GM19452 (cell line): ENCODE data around the gene ZNF618.

Source experiments
- ATAC-seq: cut with Tn5 transposase; IDR thresholded peaks from one replicate; pipeline ENCODE4 v1.9.1; 2021; ENCODE audit not compliant: unreplicated experiment

ZNF618 gene

DNA sequence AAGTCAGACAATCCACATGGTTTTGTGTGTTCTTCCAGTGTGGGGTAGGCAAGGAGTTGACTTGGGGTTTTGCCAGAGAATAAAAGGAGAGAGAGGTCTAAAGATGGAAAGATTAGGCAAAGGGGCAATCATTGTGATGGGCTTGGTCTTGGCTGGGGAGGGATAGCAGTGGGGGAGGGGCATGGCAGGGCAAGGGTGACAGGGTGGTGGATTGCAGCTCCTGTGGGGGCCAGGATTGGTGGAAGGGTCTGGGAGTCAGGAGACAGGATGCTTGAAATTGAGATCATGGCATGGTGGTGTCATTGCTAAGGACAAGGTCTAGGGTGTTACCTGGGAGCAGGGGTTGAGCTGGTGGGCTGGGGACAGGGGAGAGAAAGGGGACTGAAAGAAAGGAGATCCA lies 57.6 kb downstream of the ZNF618 start:
- ATAC-seq, result no peak

DNA sequence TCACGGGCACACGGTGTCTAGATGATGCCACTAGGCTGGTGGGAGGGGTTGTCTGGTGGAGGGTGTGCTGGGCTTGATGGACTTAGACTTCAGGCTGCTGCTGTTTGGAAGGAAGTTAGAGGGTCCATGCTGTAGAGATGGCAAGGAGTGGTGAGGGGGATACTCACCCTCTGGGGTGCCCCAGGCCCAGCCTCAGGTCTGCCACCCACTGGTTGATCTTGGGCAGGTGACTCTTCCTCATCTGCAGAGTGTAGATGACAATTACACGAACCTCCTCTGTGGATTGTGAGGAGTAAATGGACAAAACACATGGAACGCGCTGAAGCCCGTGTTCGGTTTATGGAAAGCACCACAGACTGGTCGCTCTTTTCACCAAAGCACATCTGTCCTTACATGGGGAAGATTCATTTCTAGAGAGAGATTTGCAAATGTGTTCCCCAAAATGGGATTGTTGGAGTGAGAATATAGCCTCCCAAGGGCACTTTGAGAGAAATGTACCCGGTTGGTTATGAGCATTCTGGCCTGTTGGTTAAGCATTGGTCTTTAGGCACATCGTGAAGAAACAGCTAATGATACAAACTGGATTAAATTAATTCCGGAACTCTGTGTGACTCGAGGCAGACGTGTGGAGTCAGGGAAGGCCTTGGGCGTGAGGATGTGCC lies 58.2 kb downstream of the ZNF618 start:
- ATAC-seq, result no peak

DNA sequence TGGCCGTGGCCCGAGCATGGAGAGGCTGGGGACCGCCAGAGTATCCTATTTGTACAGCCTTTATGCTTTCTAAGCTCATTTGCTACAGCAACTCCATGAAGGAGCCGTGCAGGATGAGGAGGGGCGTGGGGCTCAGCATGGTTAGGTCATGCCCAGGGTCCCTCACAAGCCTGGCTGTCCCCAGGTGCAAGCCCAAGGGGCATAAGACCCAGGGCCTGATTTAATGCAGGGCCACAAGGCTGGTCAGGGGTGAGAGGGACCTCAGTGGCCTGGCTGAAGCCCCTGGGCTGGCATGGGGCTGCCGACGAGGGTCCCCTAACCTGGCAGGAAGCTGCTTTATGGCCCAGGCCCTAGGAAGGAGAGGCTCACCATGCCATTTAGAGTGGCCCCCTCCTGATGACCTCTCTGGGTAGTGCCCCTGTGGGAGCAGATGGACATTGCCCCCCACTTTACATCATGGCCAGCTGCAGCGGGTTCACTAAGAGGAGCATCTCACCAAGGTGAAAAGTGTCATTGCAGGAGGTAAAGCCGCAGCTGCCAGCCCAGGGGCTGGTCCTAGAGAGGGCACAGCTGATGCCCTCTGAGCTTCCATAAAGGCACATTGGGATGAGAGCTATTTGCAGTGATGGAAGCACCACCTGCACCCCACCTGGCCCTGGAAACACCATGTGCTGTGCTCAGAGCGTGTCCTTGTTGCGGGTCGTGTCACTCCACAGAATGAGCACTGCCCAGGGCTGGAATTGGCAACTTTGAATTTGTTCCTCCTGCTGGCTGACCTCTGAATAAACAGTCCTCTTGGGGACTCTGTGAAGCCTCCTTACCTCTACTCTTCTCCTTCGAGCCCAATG lies 58.9 kb downstream of the ZNF618 start:
- no peak for ATAC-seq

DNA sequence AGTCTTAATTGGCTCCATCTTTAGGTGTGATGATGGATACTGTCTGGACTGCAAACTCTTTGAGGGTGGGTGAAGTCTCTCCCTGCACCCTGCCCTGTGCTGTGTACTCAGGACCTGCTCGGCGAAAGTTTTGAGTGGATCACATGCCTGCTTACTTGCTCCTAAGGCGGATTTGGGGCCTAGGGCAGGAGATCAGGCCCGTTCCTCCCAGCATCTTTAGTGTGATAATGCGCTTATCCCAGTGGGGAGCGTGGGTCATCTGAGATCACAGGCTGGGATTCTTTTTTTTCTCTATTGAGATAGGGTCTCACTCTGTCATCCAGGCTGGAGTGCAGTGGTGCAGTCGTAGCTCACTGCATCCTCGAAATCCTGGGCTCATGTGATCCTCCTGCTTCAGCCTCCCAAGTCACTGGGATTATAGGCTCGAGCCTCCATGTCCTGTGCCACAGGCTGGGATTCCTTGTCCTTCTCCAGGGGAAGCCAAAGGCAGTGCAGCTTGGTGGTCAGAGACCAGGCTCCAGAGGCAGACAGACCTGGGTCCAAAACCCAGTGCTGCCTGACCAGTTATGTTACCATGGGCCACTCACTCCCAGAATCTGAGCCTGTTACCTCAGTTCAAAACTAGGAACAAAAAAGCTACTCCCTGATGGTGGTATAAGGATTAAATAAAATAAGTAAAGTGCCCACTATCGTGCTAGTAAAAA lies 59.7 kb downstream of the ZNF618 start:
- ATAC-seq, result no peak

DNA sequence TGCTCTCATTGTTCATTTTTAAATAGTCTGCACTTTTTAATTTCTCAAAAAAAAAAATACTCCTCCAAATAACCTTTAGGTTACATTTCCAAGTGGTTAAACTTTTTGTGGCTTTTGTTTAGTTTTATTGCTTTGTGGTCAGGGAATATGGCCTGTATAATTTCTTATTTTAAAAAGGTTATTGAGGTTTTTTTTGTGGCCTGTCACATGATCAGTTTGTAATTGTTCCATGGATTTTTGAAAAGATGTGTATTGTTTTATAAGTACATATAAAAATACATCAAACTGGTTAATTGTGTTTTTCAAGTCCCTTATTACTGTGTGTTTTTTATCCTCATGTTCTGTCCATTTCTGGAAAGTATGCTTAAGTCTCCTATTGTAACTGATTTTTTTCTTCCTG lies 64.0 kb downstream of the ZNF618 start:
- ATAC-seq, result no peak

DNA sequence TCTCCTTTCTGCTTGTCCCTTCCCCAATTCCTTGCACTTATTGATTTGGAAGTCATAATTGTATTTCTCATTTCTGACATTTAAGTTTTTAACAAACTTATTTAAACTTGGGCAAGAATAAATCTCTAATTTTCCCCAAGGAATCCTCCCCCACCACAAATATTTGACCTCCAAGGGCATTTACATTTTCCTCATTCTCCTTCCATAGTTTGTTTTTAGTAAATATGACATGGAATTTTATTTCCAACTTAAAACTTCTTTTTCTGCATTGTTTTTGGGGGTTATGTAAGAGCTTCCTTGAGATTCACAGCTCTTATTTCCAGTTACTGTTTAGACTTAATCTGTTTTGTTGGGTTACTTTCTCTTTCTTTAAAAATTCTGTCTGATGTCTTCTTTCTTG lies 64.9 kb downstream of the ZNF618 start:
- ATAC-seq, result no peak

DNA sequence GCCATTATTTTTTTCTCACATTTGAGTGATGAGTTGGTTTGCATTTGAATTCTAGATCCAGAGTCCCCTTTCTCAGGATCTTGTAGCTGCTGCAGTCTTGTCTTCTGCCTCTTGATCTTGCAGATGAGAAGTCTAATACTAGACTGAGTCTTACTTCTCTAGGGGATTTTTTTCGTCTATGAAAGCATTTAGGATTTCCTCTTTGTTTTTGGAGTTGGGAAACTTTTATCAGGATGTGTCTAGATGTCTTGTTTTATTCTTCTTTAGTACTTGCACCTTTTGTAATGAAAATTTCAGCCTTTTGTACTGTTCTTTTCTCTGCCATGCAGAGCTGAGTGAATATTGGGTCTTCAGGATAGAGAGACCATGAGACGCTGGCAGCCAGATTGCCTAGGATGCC lies 65.4 kb downstream of the ZNF618 start:
- no peak for ATAC-seq

DNA sequence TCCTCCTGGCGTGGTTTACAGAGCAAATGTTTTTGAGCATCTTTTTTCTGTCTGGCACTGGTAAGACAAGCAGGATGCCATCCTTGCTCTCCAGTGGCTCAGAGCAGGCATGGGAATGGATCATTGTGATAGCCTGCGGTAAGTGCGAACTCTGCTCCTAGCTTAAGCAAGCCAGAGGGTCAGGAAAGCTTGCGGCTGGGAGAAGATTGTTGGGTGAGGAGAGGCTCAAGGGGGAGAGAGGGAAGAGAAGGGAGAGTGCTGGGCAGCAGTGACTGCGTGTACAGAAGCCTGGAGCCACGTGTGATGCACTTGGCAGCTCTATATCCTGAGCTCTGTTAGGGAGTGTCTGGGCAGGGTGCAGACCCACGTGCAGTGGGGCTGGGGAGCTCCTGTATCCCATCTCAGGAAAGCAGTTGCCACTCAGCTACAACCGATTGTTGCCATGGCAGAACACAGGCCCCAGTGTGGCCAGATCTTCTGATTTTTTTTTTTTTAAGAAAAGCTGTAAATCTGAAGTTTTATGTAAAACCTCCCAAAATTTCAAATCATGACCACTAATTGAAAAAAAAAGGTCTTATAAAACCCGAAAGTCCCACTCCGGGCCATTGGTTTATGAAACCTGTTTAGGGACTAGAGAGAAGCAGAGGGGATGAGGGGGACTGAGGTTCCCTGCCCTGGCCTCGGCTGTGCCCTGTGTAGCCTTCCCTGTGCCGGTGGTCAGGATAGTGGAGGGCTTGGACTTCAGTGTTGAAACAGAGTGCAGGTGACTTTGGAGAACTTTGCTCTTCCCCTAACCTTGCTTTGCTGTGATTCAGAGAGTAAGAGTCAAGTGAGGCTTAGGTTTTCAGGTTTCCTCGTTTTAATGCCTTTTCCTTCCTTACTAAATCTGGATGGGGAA lies 67.3 kb downstream of the ZNF618 start:
- no peak for ATAC-seq

DNA sequence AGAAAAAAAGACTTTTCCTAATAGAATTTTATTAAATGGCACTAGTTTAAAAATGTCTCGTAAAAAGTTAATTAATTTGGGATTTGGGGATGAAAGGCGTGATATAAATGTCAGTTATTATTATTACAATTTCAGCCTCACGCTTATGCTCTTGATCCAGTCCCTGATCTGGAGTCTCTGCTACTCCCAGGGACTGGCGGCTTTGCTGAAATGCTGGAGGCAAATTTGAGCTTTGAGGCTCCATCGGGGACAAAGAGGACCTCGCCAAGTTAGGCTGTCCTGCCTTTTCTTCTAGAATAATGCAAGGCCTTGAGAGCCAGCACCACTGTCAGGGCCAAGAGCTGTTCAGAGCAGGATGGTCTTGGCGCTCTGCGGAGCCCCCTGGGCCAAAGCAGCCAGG lies 69.7 kb downstream of the ZNF618 start:
- no peak for ATAC-seq

DNA sequence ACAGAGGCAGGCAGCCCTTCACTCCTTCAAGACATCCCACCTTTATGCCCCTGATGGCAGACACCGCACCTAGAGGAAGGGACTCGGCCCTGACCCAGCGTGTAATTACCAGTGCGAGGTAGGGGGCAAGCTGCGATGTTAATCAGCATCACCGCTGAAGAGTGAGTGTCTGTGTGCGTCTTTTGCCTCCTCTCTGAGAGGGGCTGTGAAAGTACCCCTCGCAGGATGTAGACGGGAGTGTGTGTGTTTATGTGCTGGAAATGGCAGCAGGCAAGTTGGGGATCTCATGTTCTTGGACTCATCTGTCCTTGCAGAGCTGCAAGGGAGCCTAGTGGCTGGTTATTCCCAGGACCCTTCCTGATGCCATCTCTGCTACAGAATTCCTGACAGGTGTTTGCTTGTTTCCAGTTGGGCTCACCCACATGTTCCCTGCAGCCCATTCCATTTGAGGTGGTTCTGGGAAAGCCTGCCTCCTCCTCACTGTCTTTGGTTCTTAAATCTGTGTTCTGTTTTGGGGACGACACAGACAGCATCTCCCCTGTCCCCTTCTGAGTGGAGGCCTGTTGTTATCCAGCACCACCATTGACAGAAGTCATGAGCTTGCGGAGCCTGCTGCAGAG lies 70.5 kb downstream of the ZNF618 start:
- no peak for ATAC-seq

DNA sequence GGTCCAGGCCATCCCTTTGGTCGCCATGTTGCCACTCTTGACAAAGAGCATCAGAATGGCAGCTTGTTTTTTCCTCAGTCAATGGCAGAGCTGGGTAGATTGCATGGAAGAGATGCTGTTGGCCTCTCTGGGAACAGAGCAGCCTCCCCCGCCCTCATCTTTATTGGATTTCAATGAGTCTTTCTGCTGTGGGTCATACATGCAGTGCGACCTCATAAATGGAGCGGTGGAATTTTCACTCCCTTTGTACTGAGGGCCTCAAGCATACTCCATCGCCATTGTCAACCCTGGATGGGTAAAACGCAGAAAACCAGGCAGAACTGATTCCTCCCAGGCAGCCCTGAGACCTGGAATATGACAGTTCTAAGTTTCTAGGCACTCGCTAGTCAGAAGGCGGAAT lies 71.8 kb downstream of the ZNF618 start:
- no peak for ATAC-seq

DNA sequence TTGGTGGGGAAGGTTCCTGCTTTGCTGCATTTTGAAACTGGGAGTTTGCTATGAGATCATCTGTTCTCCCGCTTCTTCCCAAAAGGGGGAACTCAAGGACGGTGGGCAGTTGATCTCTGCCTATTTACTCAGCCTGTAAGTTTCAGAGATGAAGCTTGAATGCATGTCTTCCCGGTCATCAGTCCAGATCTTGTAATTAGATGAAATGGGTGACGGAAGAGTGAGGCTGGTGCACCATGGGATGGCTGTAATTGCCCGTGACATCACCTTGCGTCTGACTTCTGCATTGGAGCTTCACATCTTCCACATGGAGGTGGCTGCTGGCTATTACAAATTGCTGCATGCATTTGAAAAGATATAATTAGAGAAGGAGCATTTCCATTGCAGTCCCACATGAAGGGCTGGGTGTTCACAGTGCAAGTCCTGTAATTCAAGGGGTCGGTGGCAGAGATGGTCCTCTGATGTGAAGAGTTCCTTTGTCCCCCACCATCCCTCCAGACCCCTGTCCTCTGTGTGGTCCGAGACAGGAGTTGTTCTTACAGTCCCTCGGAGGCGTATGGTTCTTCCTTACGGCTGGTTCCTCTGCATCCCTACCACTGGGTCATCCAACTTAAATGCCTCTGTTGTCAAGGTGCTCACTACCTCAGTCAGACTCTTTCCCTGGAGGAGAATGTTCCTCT lies 72.9 kb downstream of the ZNF618 start:
- ATAC-seq, result no peak

DNA sequence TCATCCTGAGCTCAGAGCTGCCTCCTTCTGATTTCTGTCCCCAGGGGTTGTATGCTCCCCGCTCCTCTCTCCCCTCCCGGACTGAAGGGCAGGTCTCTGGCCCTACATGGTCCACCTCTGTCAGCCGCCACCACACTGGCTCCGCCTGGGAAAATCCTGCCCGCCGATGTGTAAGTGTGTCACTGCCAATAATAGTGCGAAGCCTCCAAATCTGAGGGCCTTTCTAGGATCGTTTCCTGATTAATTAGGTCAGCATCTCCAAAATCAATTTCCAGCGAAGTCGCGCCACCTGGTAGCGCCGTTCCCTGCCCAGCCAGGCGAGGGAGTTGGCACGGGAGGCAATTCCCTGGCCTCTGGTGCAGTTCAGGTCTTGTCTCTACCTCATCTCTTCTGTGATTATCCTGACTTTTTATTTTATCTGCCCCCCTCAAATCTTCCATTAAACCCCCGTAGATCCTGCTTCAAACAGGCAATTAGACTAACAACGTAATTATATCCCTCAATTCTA lies 73.5 kb downstream of the ZNF618 start:
- ATAC-seq, result no peak

DNA sequence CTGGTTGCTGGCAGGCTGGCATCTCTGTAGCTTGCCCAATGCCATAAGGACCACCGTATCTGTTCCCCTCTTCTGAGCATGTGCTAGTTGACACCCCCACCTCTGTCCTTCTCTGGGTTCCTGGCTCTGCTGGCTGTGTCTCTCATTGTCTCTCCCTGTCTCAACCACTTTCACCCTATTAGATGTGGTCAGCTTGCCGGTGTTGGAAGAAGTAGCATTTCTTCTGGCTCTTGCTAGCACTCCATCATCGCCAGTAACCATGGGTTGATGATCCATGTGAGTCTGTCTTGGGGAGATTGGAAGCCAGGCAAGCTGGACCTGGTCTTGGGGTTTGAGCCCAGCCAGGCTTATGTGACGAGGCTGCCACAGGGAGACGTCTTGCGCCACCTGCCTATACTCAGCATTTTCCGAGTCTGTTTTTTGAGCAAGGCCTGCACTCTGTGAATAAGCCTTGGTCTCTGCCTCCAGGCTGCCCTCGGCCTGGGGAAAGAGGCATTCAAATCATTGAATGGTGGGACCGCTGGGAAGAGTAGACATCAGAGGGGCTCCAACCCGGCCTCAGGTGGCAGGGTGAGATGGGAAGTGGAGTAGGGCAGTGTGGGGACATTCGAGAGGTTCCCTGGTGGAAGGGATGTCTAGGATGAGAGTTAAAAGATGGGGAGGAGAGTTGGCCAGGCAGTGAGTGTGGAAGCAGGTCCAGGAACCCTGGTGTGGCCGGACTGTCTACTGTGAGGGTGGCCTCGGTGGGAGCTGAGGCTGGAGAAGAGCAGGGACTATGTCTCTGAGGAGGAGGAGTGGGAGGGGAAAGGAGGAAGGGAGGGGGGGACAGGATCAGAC lies 74.3 kb downstream of the ZNF618 start:
- no peak for ATAC-seq

DNA sequence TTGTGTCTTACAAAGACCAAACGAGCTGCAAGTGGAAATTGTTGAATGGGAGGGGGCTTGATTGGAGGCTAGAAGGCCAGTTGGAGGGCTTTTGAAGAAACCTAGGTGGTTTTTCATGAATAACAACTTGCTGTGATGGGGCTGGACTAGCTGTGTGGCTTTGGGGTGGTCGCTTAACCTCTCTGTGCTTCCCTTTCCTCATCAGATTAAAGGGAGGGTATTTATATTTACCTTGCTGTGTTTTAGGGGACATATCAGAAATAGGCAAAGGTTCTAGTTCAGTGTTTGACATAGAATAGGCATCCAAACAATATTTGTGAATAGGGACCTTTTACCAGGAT lies 74.9 kb downstream of the ZNF618 start:
- no peak for ATAC-seq

DNA sequence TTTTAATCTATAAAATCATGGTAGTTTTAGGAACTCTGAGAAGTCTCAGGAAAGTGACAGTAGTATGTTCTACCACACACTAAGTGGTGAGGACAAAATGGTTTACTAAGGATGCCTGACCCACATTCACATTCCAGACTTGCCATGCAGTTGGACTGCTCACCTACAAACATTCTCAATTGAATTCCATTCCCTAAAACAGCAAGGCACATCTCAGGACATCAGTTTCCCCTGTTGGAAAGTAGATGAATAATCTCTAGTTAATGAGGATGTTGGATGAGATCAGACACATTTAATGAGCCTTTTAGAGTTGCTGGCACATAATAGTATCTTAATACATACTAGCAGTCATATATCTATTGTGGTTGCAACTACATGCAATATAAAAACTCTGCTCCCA lies 76.6 kb downstream of the ZNF618 start:
- no peak for ATAC-seq

DNA sequence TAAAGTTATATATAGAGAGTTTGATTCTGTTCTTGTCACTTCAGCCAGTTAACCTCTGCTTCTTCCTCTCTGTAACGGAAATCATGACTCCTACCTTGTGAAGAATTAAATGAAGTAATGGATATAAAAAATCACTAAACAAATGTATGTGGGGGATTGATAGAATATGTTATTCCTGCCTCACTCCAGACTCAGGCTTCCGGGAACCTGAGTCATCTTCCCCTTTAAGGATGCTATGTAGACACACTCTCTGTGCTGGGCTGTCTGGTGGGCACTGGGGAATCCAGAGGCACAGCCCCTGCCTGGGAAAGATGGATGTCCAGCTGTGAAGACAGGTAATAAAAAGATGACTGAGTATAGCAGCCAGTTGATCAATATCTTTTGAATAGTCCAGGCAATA lies 77.4 kb downstream of the ZNF618 start:
- no peak for ATAC-seq

DNA sequence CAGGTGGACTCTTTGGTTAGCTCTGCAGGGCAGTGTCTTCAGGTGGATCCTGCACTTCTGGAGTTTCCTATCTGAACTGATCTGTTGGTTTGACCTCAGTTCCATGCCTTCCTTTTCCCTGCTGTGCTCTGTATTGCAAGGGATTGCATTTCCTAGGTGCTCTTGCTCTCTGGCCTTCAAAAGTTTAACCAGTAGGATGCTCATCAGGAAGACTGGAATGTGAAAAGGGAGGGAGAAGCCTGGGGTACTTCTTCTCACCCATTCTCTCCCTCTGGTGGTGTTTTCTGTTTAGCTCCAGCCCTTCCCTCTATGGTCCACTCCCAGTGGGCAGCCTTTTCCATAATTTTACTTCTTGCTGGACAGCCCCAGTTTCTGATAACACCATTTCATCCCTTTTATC lies 78.5 kb downstream of the ZNF618 start:
- no peak for ATAC-seq
